ENCODE results near the gene PFKFB4. TPM values are rescaled to one million over a fixed set of nuclear protein-coding genes. Genes with fewer than 3 reads are reported as not detected.

The PFKFB4 gene
- polyA plus RNA-seq, 1 of the 3 experiments (the other 2 are of a cell fraction), result 5.7 TPM

DNA sequence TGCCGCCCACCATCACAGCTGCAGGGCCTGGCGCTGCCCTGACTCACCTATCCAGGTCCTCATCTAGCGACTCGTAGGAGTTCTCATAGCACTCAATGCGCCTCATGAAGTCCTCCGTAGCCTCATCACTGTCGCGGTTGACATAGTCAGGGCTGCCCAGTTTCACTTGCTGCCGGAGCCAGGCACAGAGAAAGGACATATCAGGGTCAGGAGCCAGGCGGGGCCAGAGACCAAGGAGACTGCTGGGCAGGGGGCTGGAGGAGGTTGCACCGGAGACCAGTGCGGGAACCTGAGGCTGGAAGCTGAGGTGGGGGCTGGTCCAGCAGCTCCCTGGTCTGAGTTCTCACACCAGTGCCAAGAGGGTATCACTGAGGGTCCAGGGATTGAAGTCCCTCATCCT, 18.2 kb downstream of the PFKFB4 start:
- Histone ChIP-seq H3K9me2 (no peaks in the 10 kb centered on the region), H4K20me1 (ENCODE audit: insufficient read depth) (no peaks in the 10 kb centered on the region), H3K9me3 (no peaks in the 10 kb centered on the region), H2AFZ (ENCODE audit: low read depth) (no peak overlapping the region), H3K4me1 (ENCODE audit: control insufficient read depth in 1 of 2, insufficient read depth in 2 of 2, low read depth in 1 of 2, low read length in 1 of 2) (peaks cover 0 to 6% of the 10 kb centered on the region in 2 experiments; a peak in 1 of 4 replicates), H3K27ac (ENCODE audit: low read depth in 2 of 2, low read length in 1 of 2) (no peak overlapping the region), H3K9ac (no peak overlapping the region), H3F3A (replicated peaks; ENCODE audit: insufficient read depth) (no peaks in the 10 kb centered on the region), H3K27me3 (ENCODE audit: insufficient read depth) (no peaks in the 10 kb centered on the region), H3K4me2 (no peak overlapping the region), H3K36me3 (replicated peaks in 1 of 2; ENCODE audit: control insufficient read depth in 1 of 2, insufficient read depth in 2 of 2, low read length in 1 of 2) (peaks cover 3 to 4% of the 10 kb centered on the region in 2 experiments), H3K79me2 (ENCODE audit: insufficient read depth) (no peaks in the 10 kb centered on the region), H3K4me3 (ENCODE audit: low read depth in 2 of 2, low read length in 1 of 2) (no peak overlapping the region)
- no peak for TF ChIP-seq NRF1 (IDR thresholded peaks at IDR 0.05; ENCODE audit: low read depth, low read length)
- no peak for TF ChIP-seq POLR2AphosphoS5 (IDR thresholded peaks at IDR 0.05; ENCODE audit: low read depth, low read length)
- no peak for TF ChIP-seq SIN3A (IDR thresholded peaks at IDR 0.05; ENCODE audit: borderline replicate concordance, low read depth, low read length)
- TF ChIP-seq FOSL2 (IDR thresholded peaks at IDR 0.05; ENCODE audit: borderline replicate concordance, low read depth), result no peak
- TF ChIP-seq, protein P1, sequence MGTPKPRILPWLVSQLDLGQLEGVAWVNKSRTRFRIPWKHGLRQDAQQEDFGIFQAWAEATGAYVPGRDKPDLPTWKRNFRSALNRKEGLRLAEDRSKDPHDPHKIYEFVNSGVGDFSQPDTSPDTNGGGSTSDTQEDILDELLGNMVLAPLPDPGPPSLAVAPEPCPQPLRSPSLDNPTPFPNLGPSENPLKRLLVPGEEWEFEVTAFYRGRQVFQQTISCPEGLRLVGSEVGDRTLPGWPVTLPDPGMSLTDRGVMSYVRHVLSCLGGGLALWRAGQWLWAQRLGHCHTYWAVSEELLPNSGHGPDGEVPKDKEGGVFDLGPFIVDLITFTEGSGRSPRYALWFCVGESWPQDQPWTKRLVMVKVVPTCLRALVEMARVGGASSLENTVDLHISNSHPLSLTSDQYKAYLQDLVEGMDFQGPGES (IDR thresholded peaks at IDR 0.05; ENCODE audit: low read depth, low read length), result no peak
- TF ChIP-seq NFIC (IDR thresholded peaks at IDR 0.05; ENCODE audit: borderline replicate concordance), result no peak
- TF ChIP-seq FOXM1 (IDR thresholded peaks at IDR 0.05; ENCODE audit: low read depth), result no peak
- TF ChIP-seq FOXJ3 (CRISPR knock-in tag; IDR thresholded peaks at IDR 0.05), result no peak
- TF ChIP-seq, protein P2, sequence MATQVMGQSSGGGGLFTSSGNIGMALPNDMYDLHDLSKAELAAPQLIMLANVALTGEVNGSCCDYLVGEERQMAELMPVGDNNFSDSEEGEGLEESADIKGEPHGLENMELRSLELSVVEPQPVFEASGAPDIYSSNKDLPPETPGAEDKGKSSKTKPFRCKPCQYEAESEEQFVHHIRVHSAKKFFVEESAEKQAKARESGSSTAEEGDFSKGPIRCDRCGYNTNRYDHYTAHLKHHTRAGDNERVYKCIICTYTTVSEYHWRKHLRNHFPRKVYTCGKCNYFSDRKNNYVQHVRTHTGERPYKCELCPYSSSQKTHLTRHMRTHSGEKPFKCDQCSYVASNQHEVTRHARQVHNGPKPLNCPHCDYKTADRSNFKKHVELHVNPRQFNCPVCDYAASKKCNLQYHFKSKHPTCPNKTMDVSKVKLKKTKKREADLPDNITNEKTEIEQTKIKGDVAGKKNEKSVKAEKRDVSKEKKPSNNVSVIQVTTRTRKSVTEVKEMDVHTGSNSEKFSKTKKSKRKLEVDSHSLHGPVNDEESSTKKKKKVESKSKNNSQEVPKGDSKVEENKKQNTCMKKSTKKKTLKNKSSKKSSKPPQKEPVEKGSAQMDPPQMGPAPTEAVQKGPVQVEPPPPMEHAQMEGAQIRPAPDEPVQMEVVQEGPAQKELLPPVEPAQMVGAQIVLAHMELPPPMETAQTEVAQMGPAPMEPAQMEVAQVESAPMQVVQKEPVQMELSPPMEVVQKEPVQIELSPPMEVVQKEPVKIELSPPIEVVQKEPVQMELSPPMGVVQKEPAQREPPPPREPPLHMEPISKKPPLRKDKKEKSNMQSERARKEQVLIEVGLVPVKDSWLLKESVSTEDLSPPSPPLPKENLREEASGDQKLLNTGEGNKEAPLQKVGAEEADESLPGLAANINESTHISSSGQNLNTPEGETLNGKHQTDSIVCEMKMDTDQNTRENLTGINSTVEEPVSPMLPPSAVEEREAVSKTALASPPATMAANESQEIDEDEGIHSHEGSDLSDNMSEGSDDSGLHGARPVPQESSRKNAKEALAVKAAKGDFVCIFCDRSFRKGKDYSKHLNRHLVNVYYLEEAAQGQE (IDR thresholded peaks at IDR 0.05; ENCODE audit: low read depth, low read length), result no peak
- TF ChIP-seq, protein P3, sequence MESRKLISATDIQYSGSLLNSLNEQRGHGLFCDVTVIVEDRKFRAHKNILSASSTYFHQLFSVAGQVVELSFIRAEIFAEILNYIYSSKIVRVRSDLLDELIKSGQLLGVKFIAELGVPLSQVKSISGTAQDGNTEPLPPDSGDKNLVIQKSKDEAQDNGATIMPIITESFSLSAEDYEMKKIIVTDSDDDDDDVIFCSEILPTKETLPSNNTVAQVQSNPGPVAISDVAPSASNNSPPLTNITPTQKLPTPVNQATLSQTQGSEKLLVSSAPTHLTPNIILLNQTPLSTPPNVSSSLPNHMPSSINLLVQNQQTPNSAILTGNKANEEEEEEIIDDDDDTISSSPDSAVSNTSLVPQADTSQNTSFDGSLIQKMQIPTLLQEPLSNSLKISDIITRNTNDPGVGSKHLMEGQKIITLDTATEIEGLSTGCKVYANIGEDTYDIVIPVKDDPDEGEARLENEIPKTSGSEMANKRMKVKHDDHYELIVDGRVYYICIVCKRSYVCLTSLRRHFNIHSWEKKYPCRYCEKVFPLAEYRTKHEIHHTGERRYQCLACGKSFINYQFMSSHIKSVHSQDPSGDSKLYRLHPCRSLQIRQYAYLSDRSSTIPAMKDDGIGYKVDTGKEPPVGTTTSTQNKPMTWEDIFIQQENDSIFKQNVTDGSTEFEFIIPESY (IDR thresholded peaks at IDR 0.05; ENCODE audit: borderline replicate concordance, low read depth), result no peak
- no peak for TF ChIP-seq SMC3 (IDR thresholded peaks at IDR 0.05; ENCODE audit: low read depth, low read length)
- TF ChIP-seq TCF12 (IDR thresholded peaks at IDR 0.05), result no peak
- no peak for TF ChIP-seq EZH2phosphoT487 (IDR thresholded peaks at IDR 0.05; ENCODE audit: borderline replicate concordance, low read depth)
- TF ChIP-seq CHD2 (IDR thresholded peaks at IDR 0.05; ENCODE audit: low read length, partially characterized antibody), result no peak
- TF ChIP-seq YY1 (IDR thresholded peaks at IDR 0.05; ENCODE audit: low read depth), result no peak
- CTCF ChIA-PET, result no interaction called here
- DNase-seq, result no peak
- POLR2A ChIA-PET, result no interaction called here
- WGBS (ENCODE audit: low lambda C conversion rate), result 98% methylated on average over 12 of the region's 12 CpGs
